PC-9 (cell line): ENCODE measurements around the gene RHBDD2. TPM values are rescaled to one million over a fixed set of nuclear protein-coding genes. Genes with fewer than 3 reads are reported as not detected.

ENCODE experiments used
- BruUV-seq: library from RNA; stranded (reverse); fragments of 400-500 nt; replicated peaks from 2 replicates; lab custom pipeline; 2021; lab: Mats Ljungman, UMichigan
- CTCF ChIA-PET: fragments of 300-600 bp; sonication (Branson Sonifier 250); formaldehyde crosslinking; loops from one replicate; lab custom pipeline; 2022; ENCODE audit warnings: antibody characterized with exemption; lab: Charles Lee
- POLR2A ChIA-PET: fragments of 300-600 bp; sonication (Branson Sonifier 250); formaldehyde crosslinking; loops from one replicate; lab custom pipeline; 2022; ENCODE audit warnings: antibody characterized with exemption; ENCODE audit not compliant: unreplicated experiment; lab: Charles Lee
- DNase-seq, 2 experiments: peaks; one replicate each; pipeline versions ENCODE4 v3.0.0 to v3.0.0-alpha.2; 2015 to 2022; ENCODE audit warnings: mixed read lengths in 1 of 2
- H2AFZ ChIP-seq: fragments of 200-600 bp; sonication (generic); 2 replicates; pipeline ENCODE4 v1.8.1; 2017; ENCODE audit warnings: antibody characterized with exemption
- H3F3A ChIP-seq: fragments of 200-600 bp; sonication (generic); 2 replicates; pipeline ENCODE4 v1.8.1; 2017; ENCODE audit warnings: antibody characterized with exemption, mild to moderate bottlenecking, low read depth; ENCODE audit not compliant: insufficient read depth
- H3K27ac ChIP-seq: fragments of 200-600 bp; sonication (generic); 2 replicates; pipeline ENCODE4 v1.6.1; 2016; ENCODE audit warnings: mixed run types
- H3K27me3 ChIP-seq: fragments of 200-600 bp; sonication (generic); 2 replicates; pipeline ENCODE4 v1.6.1; 2016; ENCODE audit warnings: low read depth, mixed run types; ENCODE audit not compliant: insufficient read depth
- H3K36me3 ChIP-seq: fragments of 200-600 bp; sonication (generic); 2 replicates; pipeline ENCODE4 v1.6.1; 2016; ENCODE audit warnings: low read depth, mixed run types
- H3K4me1 ChIP-seq: fragments of 200-600 bp; sonication (generic); replicated peaks from 2 replicates; pipeline ENCODE4 v1.6.1; 2016; ENCODE audit warnings: mixed run types; ENCODE audit not compliant: insufficient read depth
- H3K4me2 ChIP-seq: fragments of 200-600 bp; sonication (generic); 2 replicates; pipeline ENCODE4 v1.6.1; 2017; ENCODE audit warnings: mixed run types
- H3K4me3 ChIP-seq: fragments of 200-600 bp; sonication (generic); 2 replicates; pipeline ENCODE4 v1.6.1; 2016; ENCODE audit warnings: mixed run types
- H3K79me2 ChIP-seq: fragments of 200-600 bp; sonication (generic); 2 replicates; pipeline ENCODE4 v1.6.1; 2017; ENCODE audit warnings: low read depth, mixed run types
- H3K9me2 ChIP-seq: fragments of 200-600 bp; sonication (generic); 2 replicates; pipeline ENCODE4 v1.8.1; 2017; ENCODE audit warnings: mild to moderate bottlenecking; ENCODE audit not compliant: insufficient read depth
- H3K9me3 ChIP-seq: fragments of 200-600 bp; sonication (generic); 2 replicates; pipeline ENCODE4 v1.8.1; 2016; ENCODE audit warnings: low read depth; ENCODE audit not compliant: insufficient read depth
- H4K20me1 ChIP-seq: fragments of 200-600 bp; sonication (generic); 2 replicates; pipeline ENCODE4 v1.8.1; 2017; ENCODE audit not compliant: insufficient read depth
- CTCF ChIP-seq: fragments of 200-600 bp; sonication (generic); conservative IDR thresholded peaks from 2 replicates; pipeline ENCODE4 v1.6.1; 2017; ENCODE audit warnings: mixed run types, antibody characterized with exemption, mild to moderate bottlenecking, moderate library complexity
- EZH2 ChIP-seq: fragments of 200-600 bp; sonication (generic); IDR thresholded peaks from 2 replicates; pipeline ENCODE4 v1.8.0; 2017; ENCODE audit warnings: antibody characterized with exemption, low read depth
- intact Hi-C: fragments of 100-400 bp; cut with micrococcal nuclease; formaldehyde crosslinking; loops from one replicate; pipeline ENCODE4 v1.10.0; 2022; ENCODE audit not compliant: unreplicated experiment
- total RNA-seq: library from RNA; stranded (reverse); gene quantifications from 2 replicates; pipeline ENCODE4 v1.2.3, GENCODE V29; 2021

The RHBDD2 gene
- total RNA-seq, 1 experiment from 2014 or later = 71.7 TPM

GRCh38 chr7:75922966-75923603 lies 44.3 kb downstream of the RHBDD2 start:
- ChIA-PET POLR2A (no interaction called here), CTCF (interaction anchor here (0.6 kb wide), 2 partner anchors 20 to 53 kb away, joined by 4 to 9 read pairs; no protein-coding TSS in a partner anchor)
- Histone ChIP-seq H3K27ac (no peak overlapping the region), H3K4me3 (no peak overlapping the region), H3K4me2 (no peak overlapping the region), H3K27me3 (no peaks in the 10 kb centered on the region), H3K36me3 (no peaks in the 10 kb centered on the region), H3K4me1 (peaks cover 17% of the 10 kb centered on the region), H3K79me2 (peaks cover 66% of the 10 kb centered on the region), H3K9me3 (no peaks in the 10 kb centered on the region), H2AFZ (no peak overlapping the region), H4K20me1 (peaks cover 3% of the 10 kb centered on the region), H3F3A (peaks cover 6% of the 10 kb centered on the region), H3K9me2 (no peaks in the 10 kb centered on the region)
- intact Hi-C loops = no loop called here
- no TSS peak for BruUV-seq
- TF ChIP-seq EZH2 (no peak), CTCF (no peak)
- no peak for DNase-seq

- Histone ChIP-seq H2AFZ (no peak overlapping the region), H4K20me1 (no peaks in the 10 kb centered on the region; the same call in none of the 2 replicates), H3F3A (peaks cover 9% of the 10 kb centered on the region), H3K9me3 (no peaks in the 10 kb centered on the region), H3K4me3 (no peak overlapping the region), H3K9me2 (no peaks in the 10 kb centered on the region), H3K4me2 (no peak overlapping the region), H3K4me1 (peaks cover 14% of the 10 kb centered on the region), H3K79me2 (peaks cover 54% of the 10 kb centered on the region), H3K27me3 (no peaks in the 10 kb centered on the region), H3K36me3 (no peaks in the 10 kb centered on the region), H3K27ac (no peak overlapping the region)
- CTCF ChIA-PET = interaction anchor here (0.7 kb wide), 1 partner anchor 8 kb away, joined by 3 read pairs; no protein-coding TSS in a partner anchor
- intact Hi-C loops = no loop called here
- no peak for DNase-seq
- POLR2A ChIA-PET = interaction anchor here (0.7 kb wide), 1 partner anchor 9 kb away, joined by 4 read pairs; no protein-coding TSS in a partner anchor
- no TSS peak for BruUV-seq
- TF ChIP-seq EZH2 (no peak), CTCF (no peak)
These were observed 45.4 kb downstream of the RHBDD2 start for GRCh38 chr7:75924256-75924655.

- H3K79me2 ChIP-seq = peaks cover 49% of the 10 kb centered on the region
These were observed 46.1 kb downstream of the RHBDD2 start for GRCh38 chr7:75924889-75925288.

More at GRCh38 chr7:75924889-75925288, 46.1 kb downstream of the RHBDD2 start:
- BruUV-seq = no TSS peak
- no peaks in the 10 kb centered on the region; the same call in none of the 2 replicates for H4K20me1 ChIP-seq
- H3K36me3 ChIP-seq = no peaks in the 10 kb centered on the region
- H3K9me3 ChIP-seq = no peaks in the 10 kb centered on the region
- no peak overlapping the region for H3K4me2 ChIP-seq
- POLR2A ChIA-PET = interaction anchor here (0.7 kb wide), 1 partner anchor 9 kb away, joined by 4 read pairs; no protein-coding TSS in a partner anchor
- H2AFZ ChIP-seq = no peak overlapping the region
- CTCF ChIA-PET = interaction anchor here (0.7 kb wide), 1 partner anchor 9 kb away, joined by 3 read pairs; no protein-coding TSS in a partner anchor
- TF ChIP-seq CTCF (no peak), EZH2 (no peak)
- H3K27ac ChIP-seq = no peak overlapping the region
- no peak overlapping the region for H3K4me3 ChIP-seq
- intact Hi-C loops = no loop called here
- H3F3A ChIP-seq = peaks cover 9% of the 10 kb centered on the region; the same call in 1 of the 2 replicates
- no peaks in the 10 kb centered on the region for H3K9me2 ChIP-seq
- H3K27me3 ChIP-seq = no peaks in the 10 kb centered on the region
- H3K4me1 ChIP-seq = peaks cover 8% of the 10 kb centered on the region
- DNase-seq = no peak
